Mesothelial cell of epicardium (in vitro differentiated cells): Measurements from ENCODE around the gene LEFTY1. TPM values are rescaled to one million over a fixed set of nuclear protein-coding genes. Genes with fewer than 3 reads are reported as not detected.

Experiments
- microRNA-seq: library from miRNA; unstranded; fragments of <30 nt; microRNA quantifications from one replicate; pipeline ENCODE4 v1.2.0, GENCODE V29; 2021; ENCODE audit warnings: inconsistent platforms, mixed read lengths
- total RNA-seq: library from RNA; stranded (reverse); gene quantifications from 3 replicates; pipeline ENCODE4 v1.2.1, GENCODE V29; 2021

LEFTY1 gene
- total RNA-seq, 1 donor from 2014 or later: 1.6 TPM

Small RNA genes within 50 kb of the gene (microRNA-seq; reads per million reads assigned to microRNA genes)
- 2.1 reads per million for gene MIR6741

Other genes with a start within 250 kb of the LEFTY1 start
- 137 to 144 TPM (median 140 TPM) in 3 replicates for gene ENAH, start 236.0 kb downstream of the LEFTY1 start, total RNA-seq
- gene SRP9, start 111.3 kb downstream of the LEFTY1 start, total RNA-seq: 241 to 259 TPM (median 251 TPM) in 3 replicates
- 34.7 to 37.2 TPM (median 35.9 TPM) in 3 replicates for gene EPHX1, start 79.0 kb downstream of the LEFTY1 start, total RNA-seq
- gene TMEM63A, start 6.8 kb downstream of the LEFTY1 start, total RNA-seq: 75.7 to 81.5 TPM (median 78.4 TPM) in 3 replicates
- 36.6 to 38.9 TPM (median 37.0 TPM) in 3 replicates for gene PYCR2, start 35.1 kb upstream of the LEFTY1 start, total RNA-seq
- gene LEFTY2, start 52.1 kb upstream of the LEFTY1 start, total RNA-seq: 0.38 to 0.74 TPM (median 0.57 TPM) in 3 replicates
- 21.2 to 22.9 TPM (median 21.5 TPM) in 3 replicates for gene SDE2, start 110.2 kb upstream of the LEFTY1 start, total RNA-seq
- gene H3-3A, start 173.6 kb upstream of the LEFTY1 start, total RNA-seq: 796 to 806 TPM (median 800 TPM) in 3 replicates